Activated CD8-positive, alpha-beta memory T cell treated with anti-CD3 and anti-CD28 coated beads for 24 hours (primary cell): ENCODE measurements around the gene LY9.

Experiments used
- DNase-seq: peaks from one replicate; pipeline ENCODE4 v3.0.0-alpha.2; 2020

The LY9 gene

GRCh38 chr1:160795951-160796383, at the start of gene LY9:
Gene LY9, plus strand, starts transcription at chr1:160796174. Its CDS starts 14 bp downstream, at chr1:160796188.
- peak; percentile 83 for DNase-seq

- no peak for DNase-seq
These were observed 49.0 kb upstream of the LY9 start for GRCh38 chr1:160746836-160747500.

GRCh38 chr1:160747717-160748116, 48.3 kb upstream of the LY9 start:
- DNase-seq: no peak

GRCh38 chr1:160748181-160748877, 47.6 kb upstream of the LY9 start:
- DNase-seq: no peak

GRCh38 chr1:160748878-160749269, 47.1 kb upstream of the LY9 start:
- DNase-seq: no peak

GRCh38 chr1:160750608-160751007, 45.4 kb upstream of the LY9 start:
- DNase-seq: no peak

- DNase-seq: no peak
These were observed 43.6 kb upstream of the LY9 start for GRCh38 chr1:160752406-160752805.

GRCh38 chr1:160752924-160753323, 43.0 kb upstream of the LY9 start:
- DNase-seq: no peak

GRCh38 chr1:160753594-160753993, 42.4 kb upstream of the LY9 start:
- DNase-seq: no peak

GRCh38 chr1:160755461-160755860, 40.5 kb upstream of the LY9 start:
- DNase-seq: no peak

- DNase-seq: peak; percentile 75
These were observed 39.8 kb upstream of the LY9 start for GRCh38 chr1:160755911-160756848.

- no peak for DNase-seq
These were observed 39.1 kb upstream of the LY9 start for GRCh38 chr1:160756849-160757201.

- DNase-seq: no peak
These were observed 37.5 kb upstream of the LY9 start for GRCh38 chr1:160758521-160758920.

- no peak for DNase-seq
These were observed 36.2 kb upstream of the LY9 start for GRCh38 chr1:160759740-160760139.

GRCh38 chr1:160761046-160761445, 34.9 kb upstream of the LY9 start:
- no peak for DNase-seq

GRCh38 chr1:160761886-160762285, 34.1 kb upstream of the LY9 start:
- DNase-seq: no peak

GRCh38 chr1:160763993-160764392, 32.0 kb upstream of the LY9 start:
- no peak for DNase-seq

GRCh38 chr1:160767395-160768294, 28.3 kb upstream of the LY9 start:
- peak; percentile 81 for DNase-seq

GRCh38 chr1:160768295-160768657, 27.7 kb upstream of the LY9 start:
- peak; percentile 91 for DNase-seq

- no peak for DNase-seq
These were observed 23.6 kb upstream of the LY9 start for GRCh38 chr1:160772331-160772730.

- DNase-seq: no peak
These were observed 22.9 kb upstream of the LY9 start for GRCh38 chr1:160773093-160773492.

- DNase-seq: no peak
These were observed 20.9 kb upstream of the LY9 start for GRCh38 chr1:160774886-160775719.
